CD14-positive monocyte (primary cell): Measurements from ENCODE around the gene GATAD2A. TPM values are rescaled to one million over a fixed set of nuclear protein-coding genes. Genes with fewer than 3 reads are reported as not detected.

Experiments used
- DNase-seq, 3 donors: peaks; one replicate each; pipeline ENCODE4 v3.0.0-alpha.2; 2011 to 2022
- H2AFZ ChIP-seq: 2 replicates; pipeline ENCODE4 v1.6.0; 2012; ENCODE audit warnings: mild to moderate bottlenecking, low read depth, low read length, inconsistent platforms; ENCODE audit not compliant: insufficient read depth, poor library complexity, severe bottlenecking
- H3K27ac ChIP-seq, 2 donors: 1 replicate in 1 of 2; 2 replicates in 1 of 2; pipeline ENCODE4 v1.5.1; 2012 to 2013; ENCODE audit warnings: low read length in 2 of 2, control low read depth in 1 of 2, inconsistent platforms in 1 of 2, low read depth in 1 of 2, mild to moderate bottlenecking in 1 of 2
- H3K27me3 ChIP-seq, 2 donors: one replicate each; pipeline versions ENCODE4 v1.6.0 to v1.6.1; 2011 to 2013; ENCODE audit warnings: low read length in 2 of 2; ENCODE audit not compliant: control insufficient read depth in 2 of 2, insufficient read depth in 2 of 2
- H3K36me3 ChIP-seq, 2 donors: replicated peaks in 1 of 2; 1 replicate in 1 of 2; 2 replicates in 1 of 2; pipeline versions ENCODE4 v1.5.1 to v1.6.1; 2012 to 2013; ENCODE audit warnings: low read length in 2 of 2, control low read depth in 1 of 2, inconsistent platforms in 1 of 2, mild to moderate bottlenecking in 1 of 2; ENCODE audit not compliant: insufficient read depth in 2 of 2, control insufficient read depth in 1 of 2
- H3K4me1 ChIP-seq, 2 donors: 1 replicate in 1 of 2; 2 replicates in 1 of 2; pipeline versions ENCODE4 v1.5.1 to v1.6.1; 2012 to 2013; ENCODE audit warnings: low read length in 2 of 2, control low read depth in 1 of 2, inconsistent platforms in 1 of 2, mild to moderate bottlenecking in 1 of 2, moderate library complexity in 1 of 2; ENCODE audit not compliant: insufficient read depth in 2 of 2, control insufficient read depth in 1 of 2
- H3K4me2 ChIP-seq: replicated peaks from 2 replicates; pipeline ENCODE3; 2012; ENCODE audit warnings: low read length, moderate library complexity, mild to moderate bottlenecking; ENCODE audit not compliant: poor library complexity, severe bottlenecking; ENCODE audit errors: extremely low read depth
- H3K4me3 ChIP-seq, 3 experiments: fragments of 200-600 bp in 1 of 3; sonication (generic) in 1 of 3; replicated peaks in 1 of 3; 1 replicate in 2 of 3; 2 replicates in 1 of 3; pipeline ENCODE4 v1.5.1; 2011 to 2013; ENCODE audit warnings: low read length in 3 of 3, mild to moderate bottlenecking in 3 of 3, control low read depth in 2 of 3, low read depth in 2 of 3, inconsistent platforms in 1 of 3, moderate library complexity in 1 of 3
- H3K79me2 ChIP-seq: 2 replicates; pipeline ENCODE4 v1.6.0; 2012; ENCODE audit warnings: mild to moderate bottlenecking, control low read depth, inconsistent platforms, low read length, moderate library complexity; ENCODE audit not compliant: insufficient read depth
- H3K9ac ChIP-seq: 2 replicates; pipeline ENCODE4 v1.6.0; 2017; ENCODE audit warnings: low read length, mild to moderate bottlenecking; ENCODE audit not compliant: insufficient read depth, poor library complexity, severe bottlenecking
- H3K9me3 ChIP-seq, 2 donors: replicated peaks in 1 of 2; 1 replicate in 1 of 2; 2 replicates in 1 of 2; pipeline versions ENCODE4 v1.5.1 to v1.6.1; 2012 to 2013; ENCODE audit warnings: low read length in 2 of 2, control low read depth in 1 of 2; ENCODE audit not compliant: control insufficient read depth in 1 of 2, insufficient read depth in 1 of 2
- H4K20me1 ChIP-seq: 2 replicates; pipeline ENCODE4 v1.6.0; 2012; ENCODE audit warnings: mild to moderate bottlenecking, low read length, control low read depth, moderate library complexity; ENCODE audit not compliant: insufficient read depth
- H3K27ac Mint-ChIP-seq, 7 donors: one replicate each; pipeline ENCODE4 v1.8.0; 2020; ENCODE audit warnings: mild to moderate bottlenecking in 7 of 7, mixed read lengths in 7 of 7, moderate library complexity in 6 of 7, inconsistent platforms in 2 of 7
- H3K27me3 Mint-ChIP-seq, 3 donors: one replicate each; pipeline ENCODE4 v1.8.0; 2021 to 2022; ENCODE audit warnings: low read depth in 3 of 3, mild to moderate bottlenecking in 3 of 3, mixed read lengths in 3 of 3, moderate library complexity in 3 of 3, inconsistent platforms in 1 of 3
- H3K36me3 Mint-ChIP-seq, 2 donors: one replicate each; pipeline ENCODE4 v1.8.0; 2020; ENCODE audit warnings: mixed read lengths in 2 of 2, inconsistent platforms in 1 of 2, mild to moderate bottlenecking in 1 of 2
- H3K4me1 Mint-ChIP-seq: one replicate; pipeline ENCODE4 v1.8.0; 2020; ENCODE audit warnings: mild to moderate bottlenecking, mixed read lengths
- H3K4me3 Mint-ChIP-seq, 2 donors: one replicate each; pipeline ENCODE4 v1.8.0; 2020; ENCODE audit warnings: mild to moderate bottlenecking in 2 of 2, mixed read lengths in 2 of 2, moderate library complexity in 1 of 2
- H3K9me3 Mint-ChIP-seq, 7 donors: one replicate each; pipeline ENCODE4 v1.8.0; 2020 to 2022; ENCODE audit warnings: mixed read lengths in 7 of 7, mild to moderate bottlenecking in 6 of 7, moderate library complexity in 6 of 7, inconsistent platforms in 2 of 7
- CTCF ChIP-seq: fragments of 200-600 bp; IDR thresholded peaks from one replicate; pipeline ENCODE4 v1.8.0; 2022; ENCODE audit warnings: antibody characterized with exemption, mild to moderate bottlenecking
- WGBS: methylation state at CpG from one replicate; pipeline ENCODE4 v1.1.5; 2013; ENCODE audit warnings: missing lambda C conversion rate; ENCODE audit not compliant: insufficient coverage; 5-methylcytosine and 5-hydroxymethylcytosine counted together
- intact Hi-C, 2 donors: fragments of 100-400 bp; cut with micrococcal nuclease; formaldehyde crosslinking; loops; one replicate each; pipeline versions ENCODE4 v1.15.0 to v1.15.1; 2023
- polyA plus RNA-seq, 3 donors: library from polyadenylated mRNA; depleted of rRNA in 1 of 3; unstranded in 2 of 3; stranded (reverse) in 1 of 3; fragments of 300-500 nt in 2 of 3; fragments of >200 nt in 1 of 3; fragmentation: Illumina TruSeq in 2 of 3; gene quantifications; 1 replicate in 2 of 3; 2 replicates in 1 of 3; pipeline ENCODE4 v1.2.3, GENCODE V29; 2012 to 2021

The GATAD2A gene
- polyA plus RNA-seq, 3 donors: 8.0 to 35.9 (median 8.7) TPM

- intact Hi-C loops: no loop called here
- peaks cover 8 to 43% of the 10 kb centered on the region in 2 donors for H3K27me3 ChIP-seq
- Mint-ChIP-seq H3K27me3 (peaks cover 37 to 59% (median 50%) of the 10 kb centered on the region in 3 donors), H3K4me1 (peaks cover 37% of the 10 kb centered on the region), H3K9me3 (peaks cover 6 to 39% (median 21%) of the 10 kb centered on the region in 7 donors), H3K36me3 (peaks cover 0 to 2% of the 10 kb centered on the region in 2 donors), H3K27ac (peak overlapping the region in 3 of 7 donors; percentile 20 to 87 (median 23)), H3K4me3 (peak overlapping the region; percentile 76 to 82)
- peaks cover 33 to 40% of the 10 kb centered on the region in 2 donors for H3K4me1 ChIP-seq
- H3K36me3 ChIP-seq: no peaks in the 10 kb centered on the region
- no peak for TF ChIP-seq CTCF
- WGBS: 16% methylated on average over 53 of the region's 74 CpGs
- H3K79me2 ChIP-seq: no peaks in the 10 kb centered on the region
- peaks cover 16 to 21% of the 10 kb centered on the region in 2 donors for H3K9me3 ChIP-seq
- peak; percentile 58 to 83 (median 75) for DNase-seq
- H3K27ac ChIP-seq: no peak overlapping the region
- H3K9ac ChIP-seq: no peak overlapping the region
- H2AFZ ChIP-seq: peak overlapping the region; percentile 74
- peak overlapping the region in 1 of 3 experiments; percentile 66 for H3K4me3 ChIP-seq
- H4K20me1 ChIP-seq: no peaks in the 10 kb centered on the region
- H3K4me2 ChIP-seq: peak overlapping the region; percentile 71
Observed at GRCh38 chr19:19540064-19540714, 134.7 kb downstream of the GATAD2A start.

DNA sequence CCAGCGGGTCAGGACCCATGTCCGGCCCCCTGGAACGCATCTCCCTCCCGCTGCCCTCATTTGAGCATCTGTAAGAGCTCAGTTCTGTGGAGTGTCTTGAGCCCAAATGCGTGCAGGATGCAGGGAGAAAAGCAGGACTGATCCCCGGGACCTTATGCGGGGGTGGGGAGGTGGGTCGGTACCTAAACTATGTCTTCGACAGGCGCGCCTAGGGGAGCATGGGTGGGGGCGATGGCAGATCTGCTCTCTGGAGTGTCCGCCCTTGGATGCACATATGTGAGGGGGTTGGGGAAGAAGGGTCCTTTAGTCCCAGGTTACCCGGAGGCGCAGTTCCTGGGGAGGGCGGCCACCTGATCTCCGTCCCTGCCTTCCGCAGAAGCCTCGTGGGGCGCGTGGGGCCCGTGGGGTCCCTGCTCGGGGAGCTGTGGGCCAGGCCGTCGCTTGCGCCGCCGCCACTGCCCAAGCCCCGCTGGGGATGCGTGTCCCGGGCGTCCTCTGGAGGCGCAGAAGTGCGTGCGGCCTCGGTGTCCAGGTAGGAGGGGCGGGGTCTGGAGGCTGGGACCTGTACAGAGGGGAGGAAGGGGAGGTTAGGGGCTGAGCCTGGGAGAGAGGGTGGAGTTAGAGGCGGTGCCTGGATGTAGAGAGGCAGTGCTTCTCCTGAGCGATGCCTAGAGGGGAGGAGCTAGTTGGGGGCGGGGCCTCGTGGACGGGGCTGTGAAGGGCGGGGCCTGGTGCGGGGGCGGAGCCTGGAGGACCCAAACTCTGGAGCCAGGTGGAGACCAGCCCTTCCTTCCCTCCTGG lies 135.4 kb downstream of the GATAD2A start:
- Mint-ChIP-seq H3K9me3 (peaks cover 6 to 40% (median 21%) of the 10 kb centered on the region in 7 donors), H3K36me3 (peaks cover 0 to 2% of the 10 kb centered on the region in 2 donors), H3K27ac (peak overlapping the region in 3 of 7 donors; percentile 20 to 87 (median 23)), H3K4me1 (peaks cover 37% of the 10 kb centered on the region), H3K27me3 (peaks cover 37 to 59% (median 50%) of the 10 kb centered on the region in 3 donors), H3K4me3 (peak overlapping the region; percentile 76 to 82)
- Histone ChIP-seq H3K9me3 (peaks cover 16 to 23% of the 10 kb centered on the region in 2 donors), H4K20me1 (no peaks in the 10 kb centered on the region), H3K4me1 (peaks cover 33 to 40% of the 10 kb centered on the region in 2 donors), H3K36me3 (no peaks in the 10 kb centered on the region), H3K27me3 (peaks cover 8 to 43% of the 10 kb centered on the region in 2 donors), H3K27ac (no peak overlapping the region), H3K4me3 (peak overlapping the region in 1 of 3 experiments; percentile 66), H3K4me2 (peak overlapping the region; percentile 71), H2AFZ (peak overlapping the region; percentile 74), H3K9ac (peak overlapping the region; percentile 27), H3K79me2 (no peaks in the 10 kb centered on the region)
- WGBS: 3% methylated on average over 41 of the region's 45 CpGs
- peak; percentile 32 to 44 (median 42) for DNase-seq
- intact Hi-C loops: no loop called here
- no peak for TF ChIP-seq CTCF
